SK-N-MC (cell line): ENCODE data around the gene AQP5.

Experiments used
- EZH2 ChIP-seq: fragments of 200-600 bp; sonication (generic); IDR thresholded peaks from one replicate; pipeline ENCODE4 v1.6.1; 2017; ENCODE audit warnings: antibody characterized with exemption
- POLR2AphosphoS5 ChIP-seq: IDR thresholded peaks from 2 replicates; pipeline ENCODE4 v1.6.1; 2012; ENCODE audit warnings: mild to moderate bottlenecking, low read depth, low read length, borderline replicate concordance

GRCh38 chr12:49949866-49950265, 11.8 kb upstream of the AQP5 start:
- no peak for TF ChIP-seq POLR2AphosphoS5
- no peak for TF ChIP-seq EZH2
